Endometrial microvascular endothelial cells (primary cell): ENCODE results near the gene C21orf58. TPM values are rescaled to one million over a fixed set of nuclear protein-coding genes. Genes with fewer than 3 reads are reported as not detected.
"Not testable (repeated sequence)": the region's sequence is repeated elsewhere in the genome, so short reads cannot be mapped to it uniquely, and the experiment has no call there.

Experiments used
- in situ Hi-C: cut with HindIII; loops from 2 replicates; pipeline ENCODE4 v1.10.0; 2017; ENCODE audit warnings: low sequenced_read_pairs, low pct_unique_long_range_greater_than_20kb; ENCODE audit errors: inconsistent ontology term
- total RNA-seq: library from RNA; depleted of rRNA; stranded (reverse); fragments of >200 nt; gene quantifications from one replicate; pipeline ENCODE4 v1.2.3, GENCODE V29; 2015; ENCODE audit errors: inconsistent ontology term

C21orf58 gene
- total RNA-seq: 6.7 TPM

GRCh38 chr21:46323710-46324389 is at the start of gene C21orf58, which contains the start of gene PCNT:
TSS of gene C21orf58 (minus strand) at chr21:46323870. CDS start at chr21:46322738, 1,132 bp downstream.
TSS of gene PCNT (plus strand) at chr21:46324156. CDS start at chr21:46324229, 73 bp downstream.
- in situ Hi-C loops: no loop called here

DNA sequence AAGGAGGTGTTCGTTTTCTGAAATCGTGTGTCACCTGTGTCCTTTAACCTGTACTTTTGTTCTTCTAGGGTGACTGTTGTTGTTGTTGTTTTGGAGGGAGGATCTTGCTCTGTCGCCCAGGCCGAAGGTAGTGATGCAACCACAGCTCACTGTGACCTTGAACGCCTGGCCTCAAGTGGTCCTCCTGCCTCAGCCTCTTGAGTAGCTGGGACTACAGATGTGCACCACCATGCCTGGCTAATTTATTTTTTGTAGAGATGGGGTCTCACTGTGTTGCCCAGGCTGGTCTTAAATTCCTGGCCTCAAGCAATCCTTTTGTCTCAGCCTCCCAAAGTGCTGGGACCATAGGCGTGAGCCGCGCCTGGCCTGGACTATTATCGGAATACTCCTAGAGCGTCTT is 49.3 kb upstream of the C21orf58 start:
- in situ Hi-C loops: not testable (repeated sequence)

GRCh38 chr21:46372014-46372485 is 48.4 kb upstream of the C21orf58 start:
- in situ Hi-C loops: no loop called here

DNA sequence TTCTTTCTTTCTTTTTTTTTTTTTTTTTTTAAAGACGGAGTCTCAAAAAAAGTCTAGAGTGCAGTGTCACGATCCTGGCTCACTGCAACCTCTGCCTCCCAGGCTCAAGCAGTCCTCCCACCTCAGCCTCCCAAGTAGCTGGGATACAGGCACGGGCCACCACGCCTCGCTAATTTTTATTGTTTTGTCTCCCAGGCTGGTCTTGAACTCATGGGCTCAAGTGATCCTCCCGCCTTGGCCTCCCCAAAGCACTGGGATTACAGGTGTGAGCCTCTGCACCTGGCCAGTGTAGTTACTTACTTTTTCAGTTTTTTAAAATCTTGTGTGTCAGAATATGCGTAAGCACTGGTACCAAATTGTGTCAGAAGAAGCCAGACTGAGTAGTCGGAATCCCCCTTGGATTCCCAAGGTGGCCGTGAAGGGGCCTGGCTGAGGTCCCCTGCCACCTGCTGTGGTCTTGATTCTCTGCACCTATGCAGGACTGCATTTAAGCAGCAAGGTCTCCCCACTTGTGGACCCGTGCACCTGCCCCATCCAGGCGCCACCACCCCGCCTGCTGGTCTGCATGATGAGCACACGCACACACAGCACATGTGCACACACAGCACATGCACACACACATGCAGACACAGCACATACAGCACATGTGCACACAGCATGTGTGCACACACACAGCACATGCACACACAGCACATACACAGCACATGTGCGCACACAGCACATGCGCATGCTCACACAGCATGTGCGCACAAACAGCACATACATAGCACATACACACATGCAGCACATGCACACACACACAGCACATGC is 47.7 kb upstream of the C21orf58 start:
- in situ Hi-C loops: no loop called here

DNA sequence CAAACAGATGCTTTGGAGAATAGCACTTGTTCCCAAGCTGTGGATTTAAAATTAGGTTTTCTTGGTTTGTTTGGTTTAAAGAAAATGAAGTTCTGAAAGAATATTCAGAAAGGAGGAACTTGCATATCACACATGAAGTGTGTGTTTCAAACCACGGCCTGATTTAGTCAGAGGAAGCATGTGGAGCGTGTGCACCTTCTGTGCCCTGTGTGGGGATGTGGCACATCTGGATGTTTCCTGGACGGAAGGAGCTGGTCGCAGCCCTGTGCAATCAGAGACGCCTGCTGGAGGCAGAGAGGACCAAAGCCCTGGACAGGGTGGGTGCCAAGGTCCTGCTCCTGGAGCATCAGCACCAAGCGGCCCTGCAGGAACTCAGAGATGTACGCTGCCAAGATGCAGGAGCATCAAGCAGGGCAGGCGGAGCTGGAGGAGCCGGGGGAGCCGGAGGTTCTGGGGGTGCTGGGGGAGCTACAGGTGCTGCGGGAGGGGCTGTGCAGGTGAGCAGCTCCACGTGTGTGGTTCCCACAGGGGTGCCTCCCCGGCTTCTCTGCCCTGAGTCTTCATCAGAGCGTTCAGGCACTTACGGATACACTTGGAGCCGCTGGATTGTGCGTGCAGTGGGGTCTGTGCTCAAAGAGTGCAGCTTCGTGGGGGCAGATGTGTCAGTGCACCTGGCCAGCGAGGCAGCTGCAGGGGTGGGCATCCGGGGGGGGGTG is 46.0 kb upstream of the C21orf58 start:
- in situ Hi-C loops: no loop called here

DNA sequence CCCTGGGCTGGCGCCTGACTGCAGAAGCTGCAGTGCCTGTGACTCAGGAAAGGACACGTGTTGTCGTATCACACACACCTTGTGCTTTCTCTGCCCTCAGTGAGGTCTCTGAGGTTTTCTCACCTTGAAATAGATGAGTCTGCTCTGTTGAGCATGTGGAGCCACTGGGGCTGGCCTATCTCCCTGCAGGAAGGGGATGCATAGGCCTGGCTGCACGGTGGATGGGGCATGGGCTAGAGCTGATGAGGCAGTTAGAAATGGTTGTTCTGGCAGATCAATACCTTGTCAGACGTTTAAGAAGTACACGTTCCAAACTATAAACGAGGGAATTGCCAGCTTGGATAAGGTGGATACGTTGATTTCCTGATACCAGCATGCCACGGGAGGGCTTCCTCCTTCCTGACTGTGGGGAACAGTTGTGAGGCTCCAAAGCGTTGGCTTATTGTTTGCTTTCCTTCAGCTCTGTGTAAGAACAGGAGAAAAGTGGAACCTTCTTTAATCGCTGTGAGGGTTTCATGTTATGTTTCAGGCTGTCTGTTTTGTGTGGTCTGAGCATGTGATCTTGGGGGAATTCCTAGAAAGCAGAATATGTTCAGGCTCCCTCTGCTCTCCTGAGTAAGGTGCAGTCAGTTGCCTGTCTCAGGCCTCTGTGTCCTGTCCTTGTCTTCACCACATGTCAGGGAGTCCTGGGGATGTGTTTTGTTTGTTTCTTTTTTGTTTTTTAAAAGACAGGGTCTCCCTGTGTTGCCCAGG is 45.0 kb upstream of the C21orf58 start:
- in situ Hi-C loops: no loop called here

GRCh38 chr21:46366966-46367365 is 43.3 kb upstream of the C21orf58 start:
- in situ Hi-C loops: no loop called here

- in situ Hi-C loops: no loop called here
These were observed 42.9 kb upstream of the C21orf58 start for GRCh38 chr21:46366561-46366960.

GRCh38 chr21:46366091-46366490 is 42.4 kb upstream of the C21orf58 start:
- in situ Hi-C loops: no loop called here

DNA sequence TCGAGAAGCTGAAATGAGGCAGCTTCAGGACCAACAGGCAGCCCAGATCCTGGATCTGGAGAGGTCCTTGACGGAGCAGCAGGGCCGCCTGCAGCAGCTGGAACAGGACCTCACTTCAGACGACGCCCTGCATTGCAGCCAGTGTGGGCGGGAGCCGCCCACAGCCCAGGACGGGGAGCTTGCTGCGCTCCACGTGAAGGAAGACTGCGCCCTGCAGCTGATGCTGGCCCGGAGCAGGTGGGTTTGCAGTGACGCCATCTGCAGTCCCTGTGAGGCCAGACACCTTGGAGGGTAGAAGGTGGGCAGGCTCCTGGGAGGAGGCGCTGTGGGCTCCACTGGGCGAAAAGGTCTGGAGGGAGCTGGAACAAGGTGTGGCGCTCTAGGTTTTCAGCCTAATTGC is 40.0 kb upstream of the C21orf58 start:
- in situ Hi-C loops: no loop called here

GRCh38 chr21:46362946-46363345 is 39.3 kb upstream of the C21orf58 start:
- in situ Hi-C loops: no loop called here

DNA sequence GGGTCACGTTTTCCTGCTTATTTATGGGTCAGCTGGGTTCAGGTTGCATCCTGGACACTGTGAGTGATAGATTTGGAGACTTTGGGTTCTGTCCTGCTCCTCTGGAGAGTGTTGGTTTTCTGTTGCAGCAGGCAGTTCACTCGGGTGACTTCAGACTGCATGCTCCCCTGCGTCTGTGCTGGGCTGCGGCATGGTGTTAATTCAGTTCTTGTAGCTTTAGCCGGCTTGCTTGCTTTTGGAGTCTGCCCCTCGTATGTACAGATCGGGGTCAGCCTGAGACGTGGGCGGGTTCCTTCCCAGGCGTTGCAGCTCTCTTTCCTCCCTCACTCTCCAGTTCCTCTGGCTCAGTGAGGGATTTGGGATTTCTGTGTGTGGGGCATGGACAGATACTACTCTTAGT is 38.3 kb upstream of the C21orf58 start:
- in situ Hi-C loops: no loop called here

DNA sequence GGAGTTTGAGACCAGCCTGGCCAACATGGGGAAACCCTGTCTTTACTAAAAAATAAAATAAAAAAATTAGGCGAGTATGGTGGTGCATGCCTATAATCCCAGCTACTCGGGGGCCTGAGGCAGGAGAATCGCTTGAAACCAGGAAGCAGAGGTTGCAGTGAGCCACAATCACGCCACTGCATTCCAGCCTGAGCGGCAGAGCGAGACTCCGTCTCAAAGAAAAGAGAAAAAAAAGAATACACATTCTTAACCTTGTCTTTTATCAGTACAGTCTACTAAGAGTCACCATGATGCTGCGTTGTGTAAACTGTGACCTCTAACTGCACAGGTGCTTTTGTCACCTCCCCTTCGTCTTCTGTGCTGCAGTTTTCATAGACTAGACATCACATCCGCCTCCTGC is 37.5 kb upstream of the C21orf58 start:
- in situ Hi-C loops: no loop called here

GRCh38 chr21:46357684-46358425 is 34.2 kb upstream of the C21orf58 start:
- in situ Hi-C loops: no loop called here

- in situ Hi-C loops: no loop called here
These were observed 33.6 kb upstream of the C21orf58 start for GRCh38 chr21:46357335-46357604.

- in situ Hi-C loops: no loop called here
These were observed 33.0 kb upstream of the C21orf58 start for GRCh38 chr21:46356494-46357334.

- in situ Hi-C loops: no loop called here
These were observed 32.3 kb upstream of the C21orf58 start for GRCh38 chr21:46356005-46356338.
